ENCODE data around the gene CDH23. TPM values are rescaled to one million over a fixed set of nuclear protein-coding genes. Genes with fewer than 3 reads are reported as not detected.

Gene CDH23
- total and polyA plus RNA-seq, 2 donors from 2014 or later: 1.1 to 6.4 TPM

DNA sequence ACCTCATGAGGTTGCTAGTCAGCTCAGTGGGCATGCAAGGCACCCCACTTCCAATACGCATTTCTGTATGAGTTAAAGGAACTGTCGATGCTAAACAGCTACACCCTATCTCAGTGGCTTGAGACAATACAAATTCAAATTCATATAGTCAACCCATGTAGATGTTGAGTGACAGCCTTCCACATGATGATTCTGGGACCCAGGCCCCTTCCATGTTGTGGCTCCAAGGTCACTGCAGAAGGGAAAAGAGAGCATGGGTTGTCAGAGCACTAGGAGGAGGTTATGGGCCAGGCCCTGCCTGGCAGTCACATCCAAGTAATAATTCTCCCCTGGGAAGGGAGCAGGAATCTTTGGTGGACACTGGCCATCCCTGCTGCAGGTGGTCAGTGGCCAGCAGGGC, 294.7 kb downstream of the CDH23 start:
- Histone ChIP-seq H3K9me3 (ENCODE audit: control insufficient read depth in 2 of 3, insufficient read depth in 1 of 3, low read length in 3 of 3) (peaks cover 0 to 4% (median 0%) of the 10 kb centered on the region in 3 donors), H3K27ac (ENCODE audit: low read depth in 2 of 2, low read length in 2 of 2) (no peak overlapping the region), H3K4me3 (ENCODE audit: low read length in 3 of 3) (no peak overlapping the region), H3K9ac (ENCODE audit: low read length in 3 of 3) (no peak overlapping the region), H3K4me1 (ENCODE audit: control insufficient read depth in 2 of 3, insufficient read depth in 2 of 3, low read depth in 1 of 3, low read length in 3 of 3) (peaks cover 0 to 13% (median 2%) of the 10 kb centered on the region in 3 donors), H3K27me3 (ENCODE audit: control insufficient read depth, insufficient read depth, low read length) (no peaks in the 10 kb centered on the region), H3K36me3 (ENCODE audit: control insufficient read depth in 2 of 3, insufficient read depth in 3 of 3, low read length in 3 of 3) (no peaks in the 10 kb centered on the region)
- DNase-seq (no peak), FAIRE-seq (no peak)
- intact Hi-C loops (cut with DNase I): no loop called here
- TF ChIP-seq, protein P1, sequence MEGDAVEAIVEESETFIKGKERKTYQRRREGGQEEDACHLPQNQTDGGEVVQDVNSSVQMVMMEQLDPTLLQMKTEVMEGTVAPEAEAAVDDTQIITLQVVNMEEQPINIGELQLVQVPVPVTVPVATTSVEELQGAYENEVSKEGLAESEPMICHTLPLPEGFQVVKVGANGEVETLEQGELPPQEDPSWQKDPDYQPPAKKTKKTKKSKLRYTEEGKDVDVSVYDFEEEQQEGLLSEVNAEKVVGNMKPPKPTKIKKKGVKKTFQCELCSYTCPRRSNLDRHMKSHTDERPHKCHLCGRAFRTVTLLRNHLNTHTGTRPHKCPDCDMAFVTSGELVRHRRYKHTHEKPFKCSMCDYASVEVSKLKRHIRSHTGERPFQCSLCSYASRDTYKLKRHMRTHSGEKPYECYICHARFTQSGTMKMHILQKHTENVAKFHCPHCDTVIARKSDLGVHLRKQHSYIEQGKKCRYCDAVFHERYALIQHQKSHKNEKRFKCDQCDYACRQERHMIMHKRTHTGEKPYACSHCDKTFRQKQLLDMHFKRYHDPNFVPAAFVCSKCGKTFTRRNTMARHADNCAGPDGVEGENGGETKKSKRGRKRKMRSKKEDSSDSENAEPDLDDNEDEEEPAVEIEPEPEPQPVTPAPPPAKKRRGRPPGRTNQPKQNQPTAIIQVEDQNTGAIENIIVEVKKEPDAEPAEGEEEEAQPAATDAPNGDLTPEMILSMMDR (IDR thresholded peaks at IDR 0.05; ENCODE audit: borderline replicate concordance, extremely low read depth, insufficient read depth): no peak

DNA sequence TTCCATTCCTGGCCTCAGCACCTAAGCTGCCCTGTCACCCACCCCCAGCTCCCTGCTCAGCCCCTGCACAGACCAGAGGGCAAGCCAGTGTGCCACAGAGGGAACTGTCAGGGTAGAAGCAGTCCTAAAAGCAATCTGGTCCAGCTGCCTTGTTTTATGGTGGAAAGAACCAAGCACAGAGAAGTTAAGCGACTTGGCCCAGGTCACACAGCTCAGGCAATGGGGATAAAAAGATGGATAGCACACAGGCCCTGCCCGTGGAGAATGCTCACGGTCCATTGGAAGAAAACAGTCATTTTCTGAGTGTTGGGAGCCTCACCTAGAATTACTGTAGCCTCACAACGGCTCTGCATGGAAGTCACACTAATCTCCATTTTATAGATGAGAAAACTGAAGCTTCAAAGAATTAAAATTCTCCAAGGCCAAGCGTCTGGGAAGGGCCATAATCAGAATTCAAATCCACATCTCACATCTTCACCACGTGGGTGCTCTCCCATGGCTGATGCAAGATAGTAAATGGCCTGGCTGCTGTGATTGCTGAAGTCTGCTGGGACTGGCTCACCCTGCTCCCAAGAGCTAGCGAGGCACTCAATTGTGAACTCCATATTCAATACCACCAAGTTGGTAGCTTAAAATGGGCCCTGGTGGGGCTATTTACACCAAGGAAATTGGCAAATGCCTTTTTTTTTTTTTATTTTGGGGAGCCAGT, 296.0 kb downstream of the CDH23 start:
- H3K36me3 ChIP-seq (ENCODE audit: control insufficient read depth in 2 of 3, insufficient read depth in 3 of 3, low read length in 3 of 3): no peaks in the 10 kb centered on the region
- no peak overlapping the region for H3K9ac ChIP-seq (ENCODE audit: low read length in 3 of 3)
- H3K9me3 ChIP-seq (ENCODE audit: control insufficient read depth in 2 of 3, insufficient read depth in 1 of 3, low read length in 3 of 3): peaks cover 0 to 4% (median 0%) of the 10 kb centered on the region in 3 donors
- intact Hi-C loops (cut with DNase I): no loop called here
- H3K27me3 ChIP-seq (ENCODE audit: control insufficient read depth, insufficient read depth, low read length): no peaks in the 10 kb centered on the region
- H3K4me3 ChIP-seq (ENCODE audit: low read length in 3 of 3): no peak overlapping the region
- no peak for DNase-seq
- FAIRE-seq: no peak
- TF ChIP-seq, protein P1 (IDR thresholded peaks at IDR 0.05; ENCODE audit: borderline replicate concordance, extremely low read depth, insufficient read depth): no peak
- H3K27ac ChIP-seq (ENCODE audit: low read depth in 2 of 2, low read length in 2 of 2): no peak overlapping the region
- H3K4me1 ChIP-seq (ENCODE audit: control insufficient read depth in 2 of 3, insufficient read depth in 2 of 3, low read depth in 1 of 3, low read length in 3 of 3): peaks cover 0 to 14% (median 4%) of the 10 kb centered on the region in 3 donors

DNA sequence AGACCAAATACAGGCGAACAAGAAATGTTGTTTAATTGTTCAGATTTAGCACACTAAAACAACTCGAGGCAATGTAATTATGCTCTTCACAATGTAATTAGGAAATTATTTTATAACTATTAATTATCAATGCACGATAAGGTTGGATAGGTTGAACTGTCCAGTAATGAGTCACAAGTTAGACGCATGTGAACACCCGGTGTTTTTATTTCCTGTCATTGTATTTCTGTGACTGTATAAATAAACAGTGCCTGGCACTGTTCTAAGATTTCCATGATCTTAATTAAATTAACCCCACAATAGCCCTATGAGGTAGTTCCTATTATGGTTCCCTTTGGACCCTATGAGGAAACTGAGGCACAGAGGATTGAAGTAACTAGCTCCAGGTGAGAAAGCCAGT, 296.7 kb downstream of the CDH23 start:
- Histone ChIP-seq H3K4me3 (ENCODE audit: low read length in 3 of 3) (no peak overlapping the region), H3K27ac (ENCODE audit: low read depth in 2 of 2, low read length in 2 of 2) (peak overlapping the region in 1 of 2 donors; percentile 41), H3K36me3 (ENCODE audit: control insufficient read depth in 2 of 3, insufficient read depth in 3 of 3, low read length in 3 of 3) (no peaks in the 10 kb centered on the region), H3K4me1 (ENCODE audit: control insufficient read depth in 2 of 3, insufficient read depth in 2 of 3, low read depth in 1 of 3, low read length in 3 of 3) (peaks cover 0 to 14% (median 4%) of the 10 kb centered on the region in 3 donors), H3K27me3 (ENCODE audit: control insufficient read depth, insufficient read depth, low read length) (no peaks in the 10 kb centered on the region), H3K9me3 (ENCODE audit: control insufficient read depth in 2 of 3, insufficient read depth in 1 of 3, low read length in 3 of 3) (peaks cover 0 to 4% (median 0%) of the 10 kb centered on the region in 3 donors), H3K9ac (ENCODE audit: low read length in 3 of 3) (no peak overlapping the region)
- DNase-seq: no peak
- intact Hi-C loops (cut with DNase I): no loop called here
- TF ChIP-seq, protein P1 (IDR thresholded peaks at IDR 0.05; ENCODE audit: borderline replicate concordance, extremely low read depth, insufficient read depth): no peak
- FAIRE-seq: no peak

All from kidney (tissue), 14 donors.